Cardiac septum (tissue), 1 donor: ENCODE measurements around the gene ANTXR2. TPM values are rescaled to one million over a fixed set of nuclear protein-coding genes. Genes with fewer than 3 reads are reported as not detected.

ENCODE experiments used
- DNase-seq: peaks from one replicate; pipeline ENCODE4 v3.0.0-alpha.2; 2020; ENCODE audit warnings: low spot score
- intact Hi-C: fragments of 100-400 bp; cut with DNase I; formaldehyde crosslinking; loops from one replicate; pipeline ENCODE4 v1.14.0; 2022
- total RNA-seq: library from RNA; stranded (reverse); fragmentation: NEBNext Ultra II Directional; extraction: Animal tissue kit (Norgen Biotek cat#: 25700); gene quantifications from one replicate; pipeline ENCODE4 v1.2.1, GENCODE V29; 2021
- donor health status: DM: no; HTN: no; CAD: no.

Gene ANTXR2
- total RNA-seq, 1 donor from 2014 or later = 54.6 TPM

GRCh38 chr4:80036949-80037685 is 35.9 kb downstream of the ANTXR2 start:
- intact Hi-C loops = loop anchor here (2.0 kb wide), 1 partner anchor 36 kb away; the partner anchor contains the start of gene ANTXR2
- DNase-seq = no peak

- DNase-seq = no peak
- intact Hi-C loops = loop anchor here (2.0 kb wide), 1 partner anchor 36 kb away; the partner anchor contains the start of gene ANTXR2
Observed at GRCh38 chr4:80036306-80036705, 36.7 kb downstream of the ANTXR2 start.

- intact Hi-C loops = no loop called here
- DNase-seq = no peak
Observed at GRCh38 chr4:80035336-80035735, 37.7 kb downstream of the ANTXR2 start.

- intact Hi-C loops = no loop called here
- DNase-seq = no peak
Observed at GRCh38 chr4:80033581-80033980, 39.4 kb downstream of the ANTXR2 start.

GRCh38 chr4:80029364-80029763 is 43.7 kb downstream of the ANTXR2 start:
- DNase-seq = no peak
- intact Hi-C loops = no loop called here

- intact Hi-C loops = no loop called here
- no peak for DNase-seq
Observed at GRCh38 chr4:80027611-80028010, 45.4 kb downstream of the ANTXR2 start.

GRCh38 chr4:80026100-80026499 is 46.9 kb downstream of the ANTXR2 start:
- intact Hi-C loops = no loop called here
- no peak for DNase-seq

GRCh38 chr4:80024335-80024734 is 48.7 kb downstream of the ANTXR2 start:
- no peak for DNase-seq
- intact Hi-C loops = no loop called here

- intact Hi-C loops = no loop called here
- DNase-seq = no peak
Observed at GRCh38 chr4:80022282-80022681, 50.7 kb downstream of the ANTXR2 start.

GRCh38 chr4:80017125-80017854 is 55.7 kb downstream of the ANTXR2 start:
- no peak for DNase-seq
- intact Hi-C loops = no loop called here

- intact Hi-C loops = no loop called here
- DNase-seq = no peak
Observed at GRCh38 chr4:80016506-80016905, 56.5 kb downstream of the ANTXR2 start.

GRCh38 chr4:80015407-80016189 is 57.4 kb downstream of the ANTXR2 start:
- no peak for DNase-seq
- intact Hi-C loops = no loop called here

- intact Hi-C loops = no loop called here
- no peak for DNase-seq
Observed at GRCh38 chr4:80014531-80014930, 58.5 kb downstream of the ANTXR2 start.

GRCh38 chr4:80012291-80012690 is 60.7 kb downstream of the ANTXR2 start:
- no peak for DNase-seq
- intact Hi-C loops = no loop called here

- intact Hi-C loops = no loop called here
- DNase-seq = no peak
Observed at GRCh38 chr4:80011636-80012236, 61.3 kb downstream of the ANTXR2 start.

- intact Hi-C loops = no loop called here
- DNase-seq = no peak
Observed at GRCh38 chr4:80010316-80010715, 62.7 kb downstream of the ANTXR2 start.

GRCh38 chr4:80009806-80010205 is 63.2 kb downstream of the ANTXR2 start:
- no peak for DNase-seq
- intact Hi-C loops = no loop called here

GRCh38 chr4:80008971-80009370 is 64.1 kb downstream of the ANTXR2 start:
- intact Hi-C loops = no loop called here
- no peak for DNase-seq

- no peak for DNase-seq
- intact Hi-C loops = no loop called here
Observed at GRCh38 chr4:80008351-80008750, 64.7 kb downstream of the ANTXR2 start.

- intact Hi-C loops = no loop called here
Observed at GRCh38 chr4:80007745-80008149, 65.3 kb downstream of the ANTXR2 start.

More at GRCh38 chr4:80007745-80008149, 65.3 kb downstream of the ANTXR2 start:
- DNase-seq = no peak
